ENCODE measurements around the gene DAAM2. TPM values are rescaled to one million over a fixed set of nuclear protein-coding genes. Genes with fewer than 3 reads are reported as not detected.
A peak's percentile ranks its signal among the peaks of the same experiment; 100 is the strongest.

DAAM2 gene
- total and polyA plus RNA-seq, 9 of the 15 experiments (the other 6 are each of a cell fraction or from before 2014, with no cell fraction given), result 0.01 to 0.07 TPM; not detected in 7

DNA sequence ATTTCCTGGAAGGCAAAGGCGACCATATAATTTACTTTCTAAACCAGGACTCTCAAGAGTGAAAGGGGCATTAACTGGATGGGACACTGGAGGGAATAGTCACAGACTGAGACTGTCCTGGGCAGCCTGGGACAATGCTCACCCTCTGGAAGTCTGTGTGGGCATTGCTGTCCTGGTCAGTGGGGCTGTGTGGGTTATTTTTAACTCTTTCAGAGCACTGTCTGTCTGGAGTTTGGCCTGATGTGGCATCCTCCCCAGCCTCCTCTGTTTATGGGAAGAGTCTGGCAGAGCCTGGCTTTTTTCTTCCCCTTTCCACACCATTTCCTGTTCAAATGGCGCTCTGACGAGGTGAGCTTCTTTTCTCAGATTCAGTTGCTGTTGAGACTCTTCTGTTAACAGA lies 11.7 kb downstream of the DAAM2 start (continued):
- TF ChIP-seq, protein P1, sequence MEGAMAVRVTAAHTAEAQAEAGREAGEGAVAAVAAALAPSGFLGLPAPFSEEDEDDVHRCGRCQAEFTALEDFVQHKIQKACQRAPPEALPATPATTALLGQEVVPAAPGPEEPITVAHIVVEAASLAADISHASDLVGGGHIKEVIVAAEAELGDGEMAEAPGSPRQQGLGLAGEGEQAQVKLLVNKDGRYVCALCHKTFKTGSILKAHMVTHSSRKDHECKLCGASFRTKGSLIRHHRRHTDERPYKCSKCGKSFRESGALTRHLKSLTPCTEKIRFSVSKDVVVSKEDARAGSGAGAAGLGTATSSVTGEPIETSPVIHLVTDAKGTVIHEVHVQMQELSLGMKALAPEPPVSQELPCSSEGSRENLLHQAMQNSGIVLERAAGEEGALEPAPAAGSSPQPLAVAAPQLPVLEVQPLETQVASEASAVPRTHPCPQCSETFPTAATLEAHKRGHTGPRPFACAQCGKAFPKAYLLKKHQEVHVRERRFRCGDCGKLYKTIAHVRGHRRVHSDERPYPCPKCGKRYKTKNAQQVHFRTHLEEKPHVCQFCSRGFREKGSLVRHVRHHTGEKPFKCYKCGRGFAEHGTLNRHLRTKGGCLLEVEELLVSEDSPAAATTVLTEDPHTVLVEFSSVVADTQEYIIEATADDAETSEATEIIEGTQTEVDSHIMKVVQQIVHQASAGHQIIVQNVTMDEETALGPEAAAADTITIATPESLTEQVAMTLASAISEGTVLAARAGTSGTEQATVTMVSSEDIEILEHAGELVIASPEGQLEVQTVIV (CRISPR knock-in tag; IDR thresholded peaks at IDR 0.05; ENCODE audit: borderline replicate concordance), result no peak
- TF ChIP-seq ZNF280B (CRISPR knock-in tag; IDR thresholded peaks at IDR 0.05), result no peak

GRCh38 chr6:39804466-39805065 lies 12.4 kb downstream of the DAAM2 start:
- H3K79me2 ChIP-seq (ENCODE audit: control insufficient read depth, insufficient read depth, low read length), result no peaks in the 10 kb centered on the region
- no TSS peak for BruUV-seq (replicated peaks)
- no peak overlapping the region for H3K9ac ChIP-seq (ENCODE audit: insufficient read depth in 1 of 2, low read depth in 2 of 2, low read length in 2 of 2)
- no peak for DNase-seq (ENCODE audit: extremely low read depth in 1 of 4, low spot score in 3 of 4)
- intact Hi-C loops (cut with micrococcal nuclease), result no loop called here
- H3K4me2 ChIP-seq (ENCODE audit: insufficient read depth, low read length), result no peak overlapping the region
- 2% methylated on average over 5 of the region's 5 CpGs for WGBS (ENCODE audit: insufficient coverage, low coverage, missing lambda C conversion rate)
- no peak overlapping the region for H3K4me3 ChIP-seq
- no peaks in the 10 kb centered on the region for H3K4me1 ChIP-seq (replicated peaks in 1 of 2; ENCODE audit: control insufficient read depth in 2 of 2, insufficient read depth in 2 of 2, low read length in 2 of 2)
- POLR2A ChIA-PET, result no interaction called here
- CTCF ChIA-PET (ENCODE audit: low intra/inter-chr PET ratio), result no interaction called here
- H3K9me1 ChIP-seq (ENCODE audit: control insufficient read depth, insufficient read depth, low read length), result no peaks in the 10 kb centered on the region
- H3K27me3 ChIP-seq (ENCODE audit: control insufficient read depth in 2 of 2, insufficient read depth in 2 of 2, low read length in 2 of 2), result peaks cover 6 to 24% of the 10 kb centered on the region in 2 experiments; a peak in 3 of 5 replicates
- no peaks in the 10 kb centered on the region; the same call in 1 of the 2 replicates for H4K20me1 ChIP-seq (replicated peaks; ENCODE audit: control insufficient read depth, insufficient read depth, low read length)
- no peak overlapping the region for H3K27ac ChIP-seq (ENCODE audit: extremely low read depth, low read depth, low read length)
- no peak for ATAC-seq
- no peak overlapping the region for H2AFZ ChIP-seq (ENCODE audit: low read depth, low read length)
- no peaks in the 10 kb centered on the region for H3K36me3 ChIP-seq (ENCODE audit: control insufficient read depth, insufficient read depth, low read length)
- no peaks in the 10 kb centered on the region for H3K9me3 ChIP-seq (replicated peaks; ENCODE audit: control insufficient read depth, insufficient read depth, low read depth, low read length)
- in situ Hi-C loops (cut with MboI), result no loop called here
- no peak for FAIRE-seq
- TF ChIP-seq, protein P2, sequence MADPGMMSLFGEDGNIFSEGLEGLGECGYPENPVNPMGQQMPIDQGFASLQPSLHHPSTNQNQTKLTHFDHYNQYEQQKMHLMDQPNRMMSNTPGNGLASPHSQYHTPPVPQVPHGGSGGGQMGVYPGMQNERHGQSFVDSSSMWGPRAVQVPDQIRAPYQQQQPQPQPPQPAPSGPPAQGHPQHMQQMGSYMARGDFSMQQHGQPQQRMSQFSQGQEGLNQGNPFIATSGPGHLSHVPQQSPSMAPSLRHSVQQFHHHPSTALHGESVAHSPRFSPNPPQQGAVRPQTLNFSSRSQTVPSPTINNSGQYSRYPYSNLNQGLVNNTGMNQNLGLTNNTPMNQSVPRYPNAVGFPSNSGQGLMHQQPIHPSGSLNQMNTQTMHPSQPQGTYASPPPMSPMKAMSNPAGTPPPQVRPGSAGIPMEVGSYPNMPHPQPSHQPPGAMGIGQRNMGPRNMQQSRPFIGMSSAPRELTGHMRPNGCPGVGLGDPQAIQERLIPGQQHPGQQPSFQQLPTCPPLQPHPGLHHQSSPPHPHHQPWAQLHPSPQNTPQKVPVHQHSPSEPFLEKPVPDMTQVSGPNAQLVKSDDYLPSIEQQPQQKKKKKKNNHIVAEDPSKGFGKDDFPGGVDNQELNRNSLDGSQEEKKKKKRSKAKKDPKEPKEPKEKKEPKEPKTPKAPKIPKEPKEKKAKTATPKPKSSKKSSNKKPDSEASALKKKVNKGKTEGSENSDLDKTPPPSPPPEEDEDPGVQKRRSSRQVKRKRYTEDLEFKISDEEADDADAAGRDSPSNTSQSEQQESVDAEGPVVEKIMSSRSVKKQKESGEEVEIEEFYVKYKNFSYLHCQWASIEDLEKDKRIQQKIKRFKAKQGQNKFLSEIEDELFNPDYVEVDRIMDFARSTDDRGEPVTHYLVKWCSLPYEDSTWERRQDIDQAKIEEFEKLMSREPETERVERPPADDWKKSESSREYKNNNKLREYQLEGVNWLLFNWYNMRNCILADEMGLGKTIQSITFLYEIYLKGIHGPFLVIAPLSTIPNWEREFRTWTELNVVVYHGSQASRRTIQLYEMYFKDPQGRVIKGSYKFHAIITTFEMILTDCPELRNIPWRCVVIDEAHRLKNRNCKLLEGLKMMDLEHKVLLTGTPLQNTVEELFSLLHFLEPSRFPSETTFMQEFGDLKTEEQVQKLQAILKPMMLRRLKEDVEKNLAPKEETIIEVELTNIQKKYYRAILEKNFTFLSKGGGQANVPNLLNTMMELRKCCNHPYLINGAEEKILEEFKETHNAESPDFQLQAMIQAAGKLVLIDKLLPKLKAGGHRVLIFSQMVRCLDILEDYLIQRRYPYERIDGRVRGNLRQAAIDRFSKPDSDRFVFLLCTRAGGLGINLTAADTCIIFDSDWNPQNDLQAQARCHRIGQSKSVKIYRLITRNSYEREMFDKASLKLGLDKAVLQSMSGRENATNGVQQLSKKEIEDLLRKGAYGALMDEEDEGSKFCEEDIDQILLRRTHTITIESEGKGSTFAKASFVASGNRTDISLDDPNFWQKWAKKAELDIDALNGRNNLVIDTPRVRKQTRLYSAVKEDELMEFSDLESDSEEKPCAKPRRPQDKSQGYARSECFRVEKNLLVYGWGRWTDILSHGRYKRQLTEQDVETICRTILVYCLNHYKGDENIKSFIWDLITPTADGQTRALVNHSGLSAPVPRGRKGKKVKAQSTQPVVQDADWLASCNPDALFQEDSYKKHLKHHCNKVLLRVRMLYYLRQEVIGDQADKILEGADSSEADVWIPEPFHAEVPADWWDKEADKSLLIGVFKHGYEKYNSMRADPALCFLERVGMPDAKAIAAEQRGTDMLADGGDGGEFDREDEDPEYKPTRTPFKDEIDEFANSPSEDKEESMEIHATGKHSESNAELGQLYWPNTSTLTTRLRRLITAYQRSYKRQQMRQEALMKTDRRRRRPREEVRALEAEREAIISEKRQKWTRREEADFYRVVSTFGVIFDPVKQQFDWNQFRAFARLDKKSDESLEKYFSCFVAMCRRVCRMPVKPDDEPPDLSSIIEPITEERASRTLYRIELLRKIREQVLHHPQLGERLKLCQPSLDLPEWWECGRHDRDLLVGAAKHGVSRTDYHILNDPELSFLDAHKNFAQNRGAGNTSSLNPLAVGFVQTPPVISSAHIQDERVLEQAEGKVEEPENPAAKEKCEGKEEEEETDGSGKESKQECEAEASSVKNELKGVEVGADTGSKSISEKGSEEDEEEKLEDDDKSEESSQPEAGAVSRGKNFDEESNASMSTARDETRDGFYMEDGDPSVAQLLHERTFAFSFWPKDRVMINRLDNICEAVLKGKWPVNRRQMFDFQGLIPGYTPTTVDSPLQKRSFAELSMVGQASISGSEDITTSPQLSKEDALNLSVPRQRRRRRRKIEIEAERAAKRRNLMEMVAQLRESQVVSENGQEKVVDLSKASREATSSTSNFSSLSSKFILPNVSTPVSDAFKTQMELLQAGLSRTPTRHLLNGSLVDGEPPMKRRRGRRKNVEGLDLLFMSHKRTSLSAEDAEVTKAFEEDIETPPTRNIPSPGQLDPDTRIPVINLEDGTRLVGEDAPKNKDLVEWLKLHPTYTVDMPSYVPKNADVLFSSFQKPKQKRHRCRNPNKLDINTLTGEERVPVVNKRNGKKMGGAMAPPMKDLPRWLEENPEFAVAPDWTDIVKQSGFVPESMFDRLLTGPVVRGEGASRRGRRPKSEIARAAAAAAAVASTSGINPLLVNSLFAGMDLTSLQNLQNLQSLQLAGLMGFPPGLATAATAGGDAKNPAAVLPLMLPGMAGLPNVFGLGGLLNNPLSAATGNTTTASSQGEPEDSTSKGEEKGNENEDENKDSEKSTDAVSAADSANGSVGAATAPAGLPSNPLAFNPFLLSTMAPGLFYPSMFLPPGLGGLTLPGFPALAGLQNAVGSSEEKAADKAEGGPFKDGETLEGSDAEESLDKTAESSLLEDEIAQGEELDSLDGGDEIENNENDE (IDR thresholded peaks at IDR 0.05; ENCODE audit: low read depth, low read length), result no peak
- 0 out of 2 replicates have a peak, but pooled peaks have one; percentile 14 for TF ChIP-seq ZNF316 (IDR thresholded peaks at IDR 0.05)
